Effector CD4-positive, alpha-beta T cell (primary cell): ENCODE measurements around the gene FAM3C.

ENCODE experiments used
- DNase-seq: peaks from one replicate; pipeline ENCODE4 v3.0.0-alpha.2; 2020

Gene FAM3C

GRCh38 chr7:121410829-121411596, 14.9 kb upstream of the FAM3C start:
- DNase-seq: no peak

GRCh38 chr7:121406944-121407343, 10.8 kb upstream of the FAM3C start:
- no peak for DNase-seq

- no peak for DNase-seq
These were observed 10.4 kb upstream of the FAM3C start for GRCh38 chr7:121406461-121406860.

GRCh38 chr7:121404348-121404747, 8.2 kb upstream of the FAM3C start:
- no peak for DNase-seq

GRCh38 chr7:121402701-121403100, 6.6 kb upstream of the FAM3C start:
- no peak for DNase-seq

- DNase-seq: no peak
These were observed 5.8 kb upstream of the FAM3C start for GRCh38 chr7:121401896-121402295.

- DNase-seq: no peak
These were observed 2.1 kb upstream of the FAM3C start for GRCh38 chr7:121398246-121398645.

- DNase-seq: no peak
These were observed 1.7 kb upstream of the FAM3C start for GRCh38 chr7:121397822-121398221.

- no peak for DNase-seq
These were observed 1.3 kb upstream of the FAM3C start for GRCh38 chr7:121397361-121397760.

- DNase-seq: peak; percentile 37
These were observed 581 bp downstream of the FAM3C start for GRCh38 chr7:121395494-121395960.

- DNase-seq: no peak
These were observed 1.4 kb downstream of the FAM3C start for GRCh38 chr7:121394709-121395140.

GRCh38 chr7:121393005-121393366, 3.1 kb downstream of the FAM3C start:
- no peak for DNase-seq

- DNase-seq: no peak
These were observed 3.7 kb downstream of the FAM3C start for GRCh38 chr7:121392277-121393004.

GRCh38 chr7:121391686-121392085, 4.4 kb downstream of the FAM3C start:
- no peak for DNase-seq

GRCh38 chr7:121390617-121391016, 5.5 kb downstream of the FAM3C start:
- no peak for DNase-seq

- no peak for DNase-seq
These were observed 6.0 kb downstream of the FAM3C start for GRCh38 chr7:121390109-121390508.

- DNase-seq: no peak
These were observed 7.2 kb downstream of the FAM3C start for GRCh38 chr7:121388950-121389349.

- DNase-seq: no peak
These were observed 10.3 kb downstream of the FAM3C start for GRCh38 chr7:121385800-121386179.

- DNase-seq: no peak
These were observed 10.9 kb downstream of the FAM3C start for GRCh38 chr7:121385056-121385799.

GRCh38 chr7:121384265-121384664, 11.8 kb downstream of the FAM3C start:
- no peak for DNase-seq

GRCh38 chr7:121383235-121383910, 12.7 kb downstream of the FAM3C start:
- DNase-seq: no peak

GRCh38 chr7:121382473-121382872, 13.6 kb downstream of the FAM3C start:
- no peak for DNase-seq

GRCh38 chr7:121379930-121380329, 16.2 kb downstream of the FAM3C start:
- DNase-seq: no peak
